ENCODE measurements around the gene FAM9A.
"Not testable (repeated sequence)": the region's sequence is repeated elsewhere in the genome, so short reads cannot be mapped to it uniquely, and the experiment has no call there.

FAM9A gene

DNA sequence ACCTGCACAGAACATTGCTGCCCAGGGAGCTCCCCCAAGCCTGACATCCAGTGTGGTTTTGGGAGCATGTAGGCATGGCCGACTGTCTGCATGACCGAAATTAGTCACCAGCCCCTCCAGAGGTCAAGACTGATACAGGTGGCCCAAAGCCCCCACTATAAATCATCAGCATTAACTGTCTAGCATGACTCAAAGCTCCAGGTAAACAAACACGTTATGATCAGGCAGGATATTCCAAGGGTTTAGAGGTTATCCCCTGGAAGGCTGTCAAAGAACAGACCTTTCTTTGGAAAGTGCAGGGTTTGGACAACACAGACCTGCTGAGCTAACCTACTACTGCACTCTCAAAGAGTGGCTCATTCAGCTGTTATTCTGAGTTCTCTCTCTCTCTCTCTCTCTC is 2.1 kb upstream of the FAM9A start:
- DNase-seq (ENCODE audit: low spot score) = no peak

DNA sequence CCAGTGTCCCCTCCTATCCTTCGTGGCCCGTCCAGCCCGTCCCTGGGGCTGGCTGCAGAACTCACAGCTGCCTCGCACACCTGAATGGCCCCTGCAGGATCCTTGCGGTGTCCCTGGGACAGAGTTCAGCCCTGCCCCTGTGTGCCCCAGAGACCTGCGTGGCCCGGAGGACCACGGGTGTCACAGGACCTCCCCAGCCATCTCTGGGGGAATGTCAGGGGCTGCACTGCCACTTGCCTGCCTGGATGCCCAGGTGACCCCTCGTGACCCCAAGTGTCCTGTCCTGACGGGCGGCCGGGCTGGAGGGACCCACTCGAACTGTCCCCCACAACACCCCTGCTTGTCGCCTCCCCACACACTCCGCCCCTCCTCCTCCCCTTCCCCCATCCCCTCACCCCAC is 832 bp downstream of the FAM9A start:
- DNase-seq (ENCODE audit: low spot score) = not testable (repeated sequence)

GRCh38 chrX:8799281-8799680 is 1.9 kb downstream of the FAM9A start:
- DNase-seq (ENCODE audit: low spot score) = not testable (repeated sequence)

GRCh38 chrX:8798702-8799101 is 2.5 kb downstream of the FAM9A start:
- not testable (repeated sequence) for DNase-seq (ENCODE audit: low spot score)

- DNase-seq (ENCODE audit: low spot score) = not testable (repeated sequence)
Observed at GRCh38 chrX:8787119-8787518, 14.1 kb downstream of the FAM9A start.

- DNase-seq (ENCODE audit: low spot score) = no peak
Observed at GRCh38 chrX:8784162-8784561, 17.0 kb downstream of the FAM9A start.

GRCh38 chrX:8783714-8784098 is 17.5 kb downstream of the FAM9A start:
- no peak for DNase-seq (ENCODE audit: low spot score)

DNA sequence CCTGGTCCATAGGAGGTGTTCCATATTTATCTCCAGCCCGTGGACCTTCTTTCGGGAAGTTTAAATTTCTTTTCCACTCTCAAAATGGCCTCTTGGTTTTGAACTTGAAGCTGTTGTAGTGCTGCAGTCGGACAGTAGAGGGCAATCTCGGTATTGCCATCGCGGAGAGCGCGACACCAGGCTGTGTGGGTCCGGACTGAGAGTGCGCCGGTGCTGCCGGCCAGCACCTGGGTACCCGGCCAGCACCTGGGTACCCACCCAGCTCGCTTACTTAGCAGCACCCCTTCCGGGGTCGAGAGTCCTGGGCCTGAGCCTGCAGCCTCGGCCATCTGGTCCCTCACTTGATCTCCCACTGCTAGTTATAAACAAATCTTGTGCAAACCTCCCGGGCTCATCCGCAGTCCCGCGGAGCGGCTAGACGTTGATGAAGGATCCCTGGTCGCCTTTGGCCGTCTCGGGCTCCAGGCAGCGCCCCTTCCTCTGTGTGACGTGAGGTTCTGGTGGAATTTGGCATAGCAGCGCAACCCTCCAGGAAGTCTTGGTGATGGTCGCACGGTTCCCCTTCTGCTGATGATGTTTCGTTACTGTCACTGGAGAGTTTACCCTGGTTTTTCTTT is 18.0 kb downstream of the FAM9A start:
- peak; percentile 31 for DNase-seq (ENCODE audit: low spot score)

GRCh38 chrX:8782595-8782994 is 18.6 kb downstream of the FAM9A start:
- no peak for DNase-seq (ENCODE audit: low spot score)

GRCh38 chrX:8781921-8782320 is 19.3 kb downstream of the FAM9A start:
- not testable (repeated sequence) for DNase-seq (ENCODE audit: low spot score)

DNA sequence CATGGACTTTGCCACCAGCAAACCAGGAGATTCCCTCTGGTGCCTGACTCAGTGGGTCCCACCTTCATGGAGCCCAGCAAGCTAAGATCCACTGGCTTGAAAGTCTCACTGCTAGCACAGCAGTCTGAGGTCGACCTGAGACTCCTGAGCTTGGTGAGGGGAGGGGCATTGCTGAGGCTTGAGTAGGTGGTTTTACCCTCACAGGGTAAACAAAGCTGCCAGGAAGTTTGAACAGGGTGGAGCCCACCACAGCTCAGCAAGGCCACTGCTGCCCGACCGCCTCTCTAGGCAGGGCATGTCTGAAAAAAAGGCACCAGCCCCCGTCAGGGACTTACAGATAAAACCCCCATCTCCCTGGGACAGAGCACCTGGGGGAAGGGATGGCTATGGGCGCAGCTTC is 28.1 kb downstream of the FAM9A start:
- DNase-seq (ENCODE audit: low spot score) = no peak

GRCh38 chrX:8760021-8760420 is 41.2 kb downstream of the FAM9A start:
- no peak for DNase-seq (ENCODE audit: low spot score)

GRCh38 chrX:8758706-8759105 is 42.5 kb downstream of the FAM9A start:
- not testable (repeated sequence) for DNase-seq (ENCODE audit: low spot score)

GRCh38 chrX:8757609-8758389 is 43.4 kb downstream of the FAM9A start:
- not testable (repeated sequence) for DNase-seq (ENCODE audit: low spot score)

GRCh38 chrX:8755813-8756212 is 45.4 kb downstream of the FAM9A start:
- DNase-seq (ENCODE audit: low spot score) = no peak

GRCh38 chrX:8755116-8755515 is 46.1 kb downstream of the FAM9A start:
- no peak for DNase-seq (ENCODE audit: low spot score)

- DNase-seq (ENCODE audit: low spot score) = no peak
Observed at GRCh38 chrX:8749697-8750096, 51.5 kb downstream of the FAM9A start.

- peak; percentile 0 for DNase-seq (ENCODE audit: low spot score)
Observed at GRCh38 chrX:8748855-8749254, 52.3 kb downstream of the FAM9A start.

DNA sequence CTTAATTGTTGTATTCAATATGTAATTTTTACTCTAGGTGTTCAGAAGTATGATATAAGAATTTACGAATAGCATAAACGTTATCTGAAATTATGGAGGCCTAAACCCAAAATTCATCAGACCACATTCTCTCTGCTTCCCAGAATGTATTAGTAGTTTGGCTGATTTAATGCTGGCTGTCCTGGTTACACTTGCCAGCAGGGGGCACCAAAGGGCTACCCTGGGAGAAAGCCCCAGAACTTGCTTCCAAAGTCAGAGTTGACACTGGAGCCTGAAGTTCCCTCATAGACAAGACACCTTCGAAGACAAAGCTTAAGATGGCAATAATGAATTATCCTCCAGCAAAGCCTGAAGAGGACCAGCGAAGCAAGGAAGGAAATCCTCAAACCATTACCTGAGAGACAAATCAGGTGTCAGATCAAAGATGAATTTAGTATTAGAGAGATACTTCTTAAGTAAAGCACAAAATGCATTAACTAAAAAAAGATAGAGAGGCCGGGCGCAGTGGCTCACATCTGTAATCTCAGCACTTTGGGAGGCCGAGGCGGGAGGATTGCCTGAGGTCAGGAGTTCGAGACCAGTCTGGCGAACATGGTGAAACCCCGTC is 58.0 kb downstream of the FAM9A start:
- DNase-seq (ENCODE audit: low spot score) = peak; percentile 43

GRCh38 chrX:8741981-8742380 is 59.2 kb downstream of the FAM9A start:
- no peak for DNase-seq (ENCODE audit: low spot score)
